Naive thymus-derived CD4-positive, alpha-beta T cell (primary cell): Measurements from ENCODE around the gene ZNF467. TPM values are rescaled to one million over a fixed set of nuclear protein-coding genes. Genes with fewer than 3 reads are reported as not detected.

ENCODE experiments used
- ATAC-seq: fragments of 150-1000 bp; cut with Tn5 transposase; 2 replicates; pipeline ENCODE4 v1.10.0; 2021; ENCODE audit warnings: mild to moderate bottlenecking, moderate library complexity
- CTCF ChIA-PET: fragments of 350-600 bp; sonication (Branson Sonifier 250); formaldehyde crosslinking; loops from one replicate; lab custom pipeline; 2021; ENCODE audit warnings: antibody characterized with exemption; lab: Charles Lee
- POLR2A ChIA-PET: fragments of 350-600 bp; sonication (Branson Sonifier 250); formaldehyde crosslinking; loops from one replicate; lab custom pipeline; 2021; ENCODE audit warnings: antibody characterized with exemption, inconsistent platforms; lab: Charles Lee
- DNase-seq, 9 donors: peaks; one replicate each; pipeline versions ENCODE4 v3.0.0 to v3.0.0-alpha.2; 2020 to 2022; ENCODE audit warnings: mixed read lengths in 1 of 9
- H3K27ac ChIP-seq: one replicate; pipeline ENCODE4 v1.7.0; 2013; ENCODE audit warnings: mild to moderate bottlenecking, low read depth, low read length, moderate library complexity
- H3K27me3 ChIP-seq, 2 donors: one replicate each; pipeline ENCODE4 v1.7.0; 2013; ENCODE audit warnings: low read length in 2 of 2, mild to moderate bottlenecking in 2 of 2, moderate library complexity in 2 of 2; ENCODE audit not compliant: control insufficient read depth in 2 of 2, insufficient read depth in 2 of 2
- H3K36me3 ChIP-seq, 3 experiments: 1 replicate in 2 of 3; 2 replicates in 1 of 3; pipeline ENCODE4 v1.7.0; 2013; ENCODE audit warnings: low read length in 3 of 3, mild to moderate bottlenecking in 3 of 3, moderate library complexity in 1 of 3; ENCODE audit not compliant: insufficient read depth in 3 of 3, control insufficient read depth in 2 of 3
- H3K4me1 ChIP-seq, 2 donors: one replicate each; pipeline ENCODE4 v1.7.0; 2013; ENCODE audit warnings: low read length in 2 of 2, mild to moderate bottlenecking in 2 of 2, moderate library complexity in 1 of 2; ENCODE audit not compliant: control insufficient read depth in 2 of 2, insufficient read depth in 2 of 2
- H3K4me3 ChIP-seq: 2 replicates; pipeline ENCODE4 v1.7.0; 2013; ENCODE audit warnings: mild to moderate bottlenecking, low read length
- H3K9me3 ChIP-seq, 3 experiments: 1 replicate in 2 of 3; 2 replicates in 1 of 3; pipeline ENCODE4 v1.7.0; 2013; ENCODE audit warnings: low read length in 3 of 3; ENCODE audit not compliant: control insufficient read depth in 2 of 3
- H3K27ac Mint-ChIP-seq, 9 donors: one replicate each; pipeline ENCODE4 v1.8.0; 2020 to 2022; ENCODE audit warnings: mixed read lengths in 9 of 9, mild to moderate bottlenecking in 8 of 9, moderate library complexity in 5 of 9, inconsistent platforms in 2 of 9
- H3K27me3 Mint-ChIP-seq, 5 donors: one replicate each; pipeline ENCODE4 v1.8.0; 2021 to 2022; ENCODE audit warnings: mixed read lengths in 5 of 5, mild to moderate bottlenecking in 1 of 5
- H3K36me3 Mint-ChIP-seq, 5 donors: one replicate each; pipeline ENCODE4 v1.8.0; 2020 to 2022; ENCODE audit warnings: mixed read lengths in 5 of 5, mild to moderate bottlenecking in 3 of 5, inconsistent platforms in 1 of 5
- H3K4me1 Mint-ChIP-seq, 7 donors: one replicate each; pipeline ENCODE4 v1.8.0; 2020 to 2022; ENCODE audit warnings: mixed read lengths in 7 of 7, mild to moderate bottlenecking in 3 of 7, inconsistent platforms in 1 of 7
- H3K4me3 Mint-ChIP-seq, 10 donors: one replicate each; pipeline ENCODE4 v1.8.0; 2020 to 2022; ENCODE audit warnings: mild to moderate bottlenecking in 10 of 10, mixed read lengths in 10 of 10, moderate library complexity in 6 of 10, inconsistent platforms in 2 of 10
- H3K9me3 Mint-ChIP-seq, 11 donors: one replicate each; pipeline ENCODE4 v1.8.0; 2020 to 2022; ENCODE audit warnings: mixed read lengths in 11 of 11, mild to moderate bottlenecking in 4 of 11, inconsistent platforms in 1 of 11, moderate library complexity in 1 of 11
- intact Hi-C, 2 donors: fragments of 100-400 bp; cut with micrococcal nuclease; formaldehyde crosslinking; loops; one replicate each; pipeline ENCODE4 v1.15.1; 2023
- polyA plus RNA-seq, 2 donors: library from polyadenylated mRNA; unstranded; fragments of 300-500 nt; fragmentation: Illumina TruSeq; gene quantifications; one replicate each; pipeline ENCODE4 v1.2.3, GENCODE V29; 2021
- total RNA-seq, 6 experiments: library from RNA in 5 of 6; stranded (reverse) in 5 of 6; gene quantifications; 1 replicate in 5 of 6; 2 replicates in 1 of 6; pipeline ENCODE4 v1.2.3 and lab custom pipeline; 2021 to 2026

The ZNF467 gene
- total and polyA plus RNA-seq, 7 experiments from 2014 or later, result 0.17 to 33.1 (median 6.8) TPM

DNA sequence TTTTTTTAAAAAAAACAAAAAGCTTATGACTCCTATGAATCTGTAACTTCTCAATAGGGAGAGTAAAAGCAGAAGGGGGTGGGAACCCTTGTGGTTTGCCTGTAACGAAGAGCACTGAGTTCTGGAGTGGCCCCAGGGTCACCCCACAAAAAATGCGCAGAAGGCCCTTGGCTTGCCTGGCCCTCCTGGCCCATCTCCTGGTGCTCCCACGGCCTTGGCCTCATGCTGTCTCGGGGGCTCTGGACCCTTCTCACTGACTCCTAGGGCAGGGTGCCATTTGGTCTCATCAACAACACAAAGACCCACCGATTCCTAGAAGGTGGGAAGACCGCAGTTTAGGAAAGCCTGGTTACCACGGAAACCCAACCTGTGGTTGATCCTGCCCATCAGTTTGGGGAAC lies 40.8 kb downstream of the ZNF467 start:
- Histone ChIP-seq H3K27me3 (peaks cover 0 to 8% of the 10 kb centered on the region in 2 donors), H3K36me3 (peaks cover 0 to 67% (median 0%) of the 10 kb centered on the region in 3 experiments), H3K4me1 (peaks cover 0 to 8% of the 10 kb centered on the region in 2 donors), H3K27ac (no peak overlapping the region), H3K9me3 (no peaks in the 10 kb centered on the region), H3K4me3 (no peak overlapping the region)
- no peak for DNase-seq
- Mint-ChIP-seq H3K27me3 (peaks cover 2 to 8% (median 4%) of the 10 kb centered on the region in 5 donors), H3K4me1 (peaks cover 0 to 18% (median 14%) of the 10 kb centered on the region in 7 donors), H3K4me3 (no peak overlapping the region), H3K27ac (no peak overlapping the region), H3K9me3 (no peaks in the 10 kb centered on the region), H3K36me3 (peaks cover 0 to 34% (median 7%) of the 10 kb centered on the region in 5 donors)
- no peak for ATAC-seq
- CTCF ChIA-PET, result interaction anchor here (1.0 kb wide), 1 partner anchor 9 kb away, joined by 5 read pairs; no protein-coding TSS in a partner anchor
- intact Hi-C loops, result no loop called here
- POLR2A ChIA-PET, result interaction anchor here (0.6 kb wide), 1 partner anchor 19 kb away, joined by 3 read pairs; no protein-coding TSS in a partner anchor

DNA sequence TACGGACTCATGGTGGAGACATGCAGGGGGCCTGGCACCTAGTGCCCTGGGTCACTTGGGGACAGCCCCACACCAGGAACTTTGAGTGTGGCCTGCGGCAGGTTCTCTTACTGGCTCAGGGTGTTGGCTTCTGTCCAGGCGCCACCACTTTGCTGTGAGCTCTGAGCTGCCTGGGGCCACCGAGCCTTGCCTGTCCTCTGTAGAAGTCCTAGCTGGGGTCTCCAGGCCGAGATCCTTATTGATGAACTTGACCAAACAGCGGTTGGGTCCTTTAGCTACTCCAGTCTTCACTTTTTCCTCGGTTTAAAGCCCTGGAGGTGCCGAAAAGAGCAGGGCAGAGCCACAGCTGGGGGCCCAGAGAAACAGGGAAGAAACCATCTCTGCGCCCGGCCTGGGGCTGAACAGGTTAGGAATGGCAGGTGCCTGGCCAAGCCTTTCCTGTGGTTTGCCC lies 41.3 kb downstream of the ZNF467 start:
- Histone ChIP-seq H3K9me3 (no peaks in the 10 kb centered on the region), H3K27ac (no peak overlapping the region), H3K36me3 (peaks cover 0 to 72% (median 0%) of the 10 kb centered on the region in 3 experiments), H3K27me3 (peaks cover 0 to 7% of the 10 kb centered on the region in 2 donors), H3K4me1 (peaks cover 0 to 8% of the 10 kb centered on the region in 2 donors), H3K4me3 (no peak overlapping the region)
- H3K4me3 Mint-ChIP-seq, result no peak overlapping the region
- peaks cover 0 to 39% (median 7%) of the 10 kb centered on the region in 5 donors for H3K36me3 Mint-ChIP-seq
- H3K27me3 Mint-ChIP-seq, result peaks cover 0 to 5% (median 2%) of the 10 kb centered on the region in 5 donors
- POLR2A ChIA-PET, result interaction anchor here (0.6 kb wide), 1 partner anchor 19 kb away, joined by 3 read pairs; no protein-coding TSS in a partner anchor
- no peak for DNase-seq
- intact Hi-C loops, result no loop called here
- peaks cover 0 to 16% (median 14%) of the 10 kb centered on the region in 7 donors for H3K4me1 Mint-ChIP-seq
- no peaks in the 10 kb centered on the region for H3K9me3 Mint-ChIP-seq
- no peak for ATAC-seq
- H3K27ac Mint-ChIP-seq, result no peak overlapping the region
- CTCF ChIA-PET, result no interaction called here

DNA sequence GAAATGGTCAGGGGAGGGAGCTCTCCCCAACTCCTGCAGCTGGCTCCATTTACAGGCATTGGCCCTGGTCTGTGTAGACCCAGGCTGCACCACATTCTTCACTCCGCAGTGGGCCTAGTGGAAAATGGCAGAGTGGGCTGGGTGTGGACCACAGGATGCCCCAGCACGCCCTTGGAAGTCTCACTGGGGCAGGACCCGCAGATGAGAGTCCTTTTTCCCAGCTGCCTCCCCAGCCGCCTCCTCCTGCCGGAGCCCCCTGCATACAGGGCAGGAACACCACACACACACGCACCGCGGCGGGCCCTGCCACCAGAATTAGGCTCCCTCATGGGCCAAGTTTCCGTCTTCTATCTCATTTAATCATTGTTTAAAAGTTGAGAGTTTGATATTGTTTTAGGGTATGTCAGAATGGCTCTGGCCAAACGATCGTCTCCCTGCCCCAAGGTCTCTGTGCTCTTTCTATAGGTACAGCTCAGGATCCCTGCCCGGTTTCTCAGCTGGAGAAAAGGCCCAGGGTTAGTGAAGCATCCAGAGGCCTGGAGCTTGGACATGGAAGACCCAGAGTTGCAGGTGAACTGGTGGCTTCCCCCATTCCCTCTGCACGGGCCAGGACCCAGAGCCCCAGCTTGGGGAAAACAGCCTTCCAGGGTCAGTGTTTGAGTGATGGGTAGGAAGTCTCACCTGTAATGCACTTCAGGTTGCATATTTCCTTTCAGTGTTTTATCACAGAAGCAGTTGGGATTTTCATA lies 42.0 kb downstream of the ZNF467 start:
- intact Hi-C loops, result no loop called here
- ChIA-PET POLR2A (interaction anchor here (0.6 kb wide), 1 partner anchor 301 kb away, joined by 4 read pairs; no protein-coding TSS in a partner anchor), CTCF (no interaction called here)
- no peaks in the 10 kb centered on the region for H3K27me3 ChIP-seq
- no peak overlapping the region for H3K27ac Mint-ChIP-seq
- peaks cover 0 to 4% (median 2%) of the 10 kb centered on the region in 5 donors for H3K27me3 Mint-ChIP-seq
- H3K9me3 ChIP-seq, result no peaks in the 10 kb centered on the region
- H3K36me3 Mint-ChIP-seq, result peaks cover 0 to 45% (median 7%) of the 10 kb centered on the region in 5 donors
- H3K27ac ChIP-seq, result no peak overlapping the region
- no peak overlapping the region for H3K4me3 Mint-ChIP-seq
- peaks cover 0 to 76% (median 0%) of the 10 kb centered on the region in 3 experiments for H3K36me3 ChIP-seq
- H3K4me3 ChIP-seq, result no peak overlapping the region
- ATAC-seq, result no peak
- H3K9me3 Mint-ChIP-seq, result no peaks in the 10 kb centered on the region
- H3K4me1 Mint-ChIP-seq, result peaks cover 0 to 10% (median 9%) of the 10 kb centered on the region in 7 donors
- H3K4me1 ChIP-seq, result peaks cover 0 to 4% of the 10 kb centered on the region in 2 donors
- no peak for DNase-seq

DNA sequence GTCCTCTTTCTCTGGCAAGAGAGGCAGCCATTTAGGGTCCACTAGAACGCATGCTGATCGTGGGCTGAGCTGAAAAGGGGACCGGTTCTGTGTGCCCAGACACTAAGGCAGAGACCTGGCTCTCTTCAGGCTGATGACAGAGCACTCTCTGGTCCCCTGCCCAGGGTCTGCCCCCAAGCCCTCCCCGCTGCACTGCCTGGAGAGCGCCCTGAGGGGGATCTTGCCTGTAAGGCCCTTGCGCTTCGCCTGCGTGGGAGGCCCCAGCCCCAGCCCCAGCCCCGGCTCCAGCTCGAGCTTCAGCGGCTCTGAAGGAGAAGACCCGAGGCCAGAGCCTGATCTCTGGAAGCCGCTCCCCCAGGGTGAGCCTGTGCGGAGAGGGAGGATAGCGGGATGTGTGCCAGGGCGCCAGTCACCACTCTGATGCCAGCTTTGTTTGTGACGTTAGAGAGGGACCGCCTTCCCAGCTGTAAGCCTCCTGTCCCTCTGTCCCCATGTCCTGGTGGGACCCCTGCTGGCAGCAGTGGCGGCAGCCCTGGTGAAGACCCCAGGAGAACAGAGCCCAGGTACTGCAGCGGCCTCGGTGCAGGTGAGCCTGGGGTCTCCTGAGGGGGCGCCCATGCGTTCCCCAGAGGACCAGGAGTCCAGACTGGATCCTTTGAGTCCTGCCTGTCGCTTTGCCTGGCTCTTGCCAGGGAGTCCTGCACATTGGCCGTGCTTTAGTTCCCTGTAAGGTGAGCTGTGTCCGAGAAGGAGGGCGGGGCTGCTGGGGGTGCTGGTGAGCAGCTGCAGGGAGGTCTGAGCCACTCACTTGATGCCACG lies 43.2 kb downstream of the ZNF467 start:
- Mint-ChIP-seq H3K4me3 (no peak overlapping the region), H3K4me1 (no peaks in the 10 kb centered on the region), H3K27ac (no peak overlapping the region), H3K27me3 (no peaks in the 10 kb centered on the region), H3K9me3 (no peaks in the 10 kb centered on the region), H3K36me3 (peaks cover 0 to 45% (median 7%) of the 10 kb centered on the region in 5 donors)
- H3K36me3 ChIP-seq, result peaks cover 0 to 85% (median 0%) of the 10 kb centered on the region in 3 experiments
- H3K27me3 ChIP-seq, result no peaks in the 10 kb centered on the region
- DNase-seq (no peak), ATAC-seq (no peak)
- no peak overlapping the region for H3K27ac ChIP-seq
- H3K9me3 ChIP-seq, result no peaks in the 10 kb centered on the region
- H3K4me1 ChIP-seq, result no peaks in the 10 kb centered on the region
- ChIA-PET CTCF (interaction anchor here (1.5 kb wide), 1 partner anchor 10 kb away, joined by 4 read pairs; no protein-coding TSS in a partner anchor), POLR2A (no interaction called here)
- no peak overlapping the region for H3K4me3 ChIP-seq
- intact Hi-C loops, result no loop called here

DNA sequence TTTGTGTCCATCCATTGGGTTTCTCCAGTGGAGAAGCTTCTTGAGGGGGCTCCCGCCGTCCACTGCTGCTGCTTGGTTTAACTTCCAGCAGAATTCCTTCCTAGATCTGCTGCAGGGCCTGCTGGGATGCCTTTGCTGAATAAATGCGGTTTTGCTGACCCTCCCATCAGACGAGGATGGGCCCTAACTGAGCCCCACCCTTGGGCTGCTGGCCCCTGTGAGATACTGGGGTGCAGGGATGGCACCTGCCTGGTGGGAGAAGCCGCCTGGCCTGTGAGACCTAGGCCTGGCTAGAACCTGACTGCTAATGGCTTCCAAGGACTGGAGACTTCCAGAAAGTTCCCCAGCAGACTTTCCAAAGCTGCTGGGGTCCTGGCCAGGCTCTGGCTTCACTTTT lies 43.8 kb downstream of the ZNF467 start:
- ChIA-PET POLR2A (no interaction called here), CTCF (interaction anchor here (1.0 to 1.5 kb wide), 2 partner anchors 11 to 13 kb away, joined by 3 to 4 read pairs; no protein-coding TSS in a partner anchor)
- H3K9me3 Mint-ChIP-seq, result no peaks in the 10 kb centered on the region
- H3K27me3 Mint-ChIP-seq, result no peaks in the 10 kb centered on the region
- H3K27ac Mint-ChIP-seq, result no peak overlapping the region
- intact Hi-C loops, result no loop called here
- no peak overlapping the region for H3K4me3 ChIP-seq
- H3K36me3 Mint-ChIP-seq, result peaks cover 0 to 45% (median 7%) of the 10 kb centered on the region in 5 donors
- H3K4me1 ChIP-seq, result no peaks in the 10 kb centered on the region
- ATAC-seq, result no peak
- no peaks in the 10 kb centered on the region for H3K9me3 ChIP-seq
- H3K4me1 Mint-ChIP-seq, result no peaks in the 10 kb centered on the region
- no peak overlapping the region for H3K27ac ChIP-seq
- H3K36me3 ChIP-seq, result peaks cover 0 to 91% (median 0%) of the 10 kb centered on the region in 3 experiments
- no peak for DNase-seq
- H3K4me3 Mint-ChIP-seq, result no peak overlapping the region
- H3K27me3 ChIP-seq, result no peaks in the 10 kb centered on the region
